ENCODE measurements around the gene DDX54. TPM values are rescaled to one million over a fixed set of nuclear protein-coding genes. Genes with fewer than 3 reads are reported as not detected.

DDX54 gene
- total and polyA plus RNA-seq, 12 donors, result 16.5 to 52.7 (median 37.5) TPM

GRCh38 chr12:113198296-113198695 lies 13.0 kb upstream of the DDX54 start:
- intact Hi-C loops (cut with DNase I), result loop anchor here (5.0 to 10.0 kb wide), 6 partner anchors 34 to 229 kb away; partner anchors contain the start of gene SDSL (in 7 of the 10)
- no peak for ATAC-seq
- Histone ChIP-seq H3K36me3 (no peaks in the 10 kb centered on the region), H3K27ac (no peak overlapping the region), H3K4me3 (no peak overlapping the region), H3K27me3 (no peaks in the 10 kb centered on the region), H3K4me1 (peaks cover 0 to 46% (median 12%) of the 10 kb centered on the region in 9 donors), H3K9me3 (no peaks in the 10 kb centered on the region)
- TF ChIP-seq, protein P1, sequence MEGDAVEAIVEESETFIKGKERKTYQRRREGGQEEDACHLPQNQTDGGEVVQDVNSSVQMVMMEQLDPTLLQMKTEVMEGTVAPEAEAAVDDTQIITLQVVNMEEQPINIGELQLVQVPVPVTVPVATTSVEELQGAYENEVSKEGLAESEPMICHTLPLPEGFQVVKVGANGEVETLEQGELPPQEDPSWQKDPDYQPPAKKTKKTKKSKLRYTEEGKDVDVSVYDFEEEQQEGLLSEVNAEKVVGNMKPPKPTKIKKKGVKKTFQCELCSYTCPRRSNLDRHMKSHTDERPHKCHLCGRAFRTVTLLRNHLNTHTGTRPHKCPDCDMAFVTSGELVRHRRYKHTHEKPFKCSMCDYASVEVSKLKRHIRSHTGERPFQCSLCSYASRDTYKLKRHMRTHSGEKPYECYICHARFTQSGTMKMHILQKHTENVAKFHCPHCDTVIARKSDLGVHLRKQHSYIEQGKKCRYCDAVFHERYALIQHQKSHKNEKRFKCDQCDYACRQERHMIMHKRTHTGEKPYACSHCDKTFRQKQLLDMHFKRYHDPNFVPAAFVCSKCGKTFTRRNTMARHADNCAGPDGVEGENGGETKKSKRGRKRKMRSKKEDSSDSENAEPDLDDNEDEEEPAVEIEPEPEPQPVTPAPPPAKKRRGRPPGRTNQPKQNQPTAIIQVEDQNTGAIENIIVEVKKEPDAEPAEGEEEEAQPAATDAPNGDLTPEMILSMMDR (IDR thresholded peaks at IDR 0.05), result no peak
- WGBS, 2 donors, result 78 to 90% methylated on average over 1 of the region's 1 CpG
- no peak for DNase-seq

DNA sequence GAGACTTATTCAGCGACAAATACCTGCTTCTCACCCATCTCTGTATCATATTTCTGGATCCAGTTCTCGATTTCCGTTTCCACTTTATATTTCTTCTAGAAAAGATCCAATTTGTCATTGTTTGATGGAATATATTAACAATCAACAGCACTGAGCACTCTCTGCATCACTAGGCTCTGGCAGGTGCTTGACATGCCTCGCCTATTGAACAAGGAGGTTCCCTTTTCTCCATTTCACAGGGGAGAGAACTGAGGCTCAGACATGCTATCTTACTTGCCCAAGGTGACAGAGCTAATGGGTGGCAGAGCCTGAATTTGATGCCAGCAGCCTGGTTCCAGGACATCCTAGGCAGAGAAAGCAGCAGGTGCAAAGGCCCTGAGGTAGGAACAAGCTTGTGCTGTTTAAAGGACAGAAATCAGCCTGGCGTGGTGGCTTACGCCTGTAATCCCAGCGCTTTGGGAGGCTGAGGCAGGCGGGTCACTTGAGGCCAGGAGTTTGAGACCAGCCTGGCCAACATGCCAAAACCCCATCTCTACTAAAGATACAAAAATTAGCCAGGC lies 12.3 kb upstream of the DDX54 start:
- TF ChIP-seq, protein P1 (IDR thresholded peaks at IDR 0.05), result no peak
- no peaks in the 10 kb centered on the region for H3K27me3 ChIP-seq
- peaks cover 0 to 5% (median 0%) of the 10 kb centered on the region in 9 donors for H3K36me3 ChIP-seq
- no peak for DNase-seq
- peaks cover 0 to 52% (median 17%) of the 10 kb centered on the region in 9 donors for H3K4me1 ChIP-seq
- H3K9me3 ChIP-seq, result no peaks in the 10 kb centered on the region
- H3K4me3 ChIP-seq, result no peak overlapping the region
- no peak for ATAC-seq
- H3K27ac ChIP-seq, result no peak overlapping the region
- intact Hi-C loops (cut with DNase I), result loop anchor here (5.0 to 10.0 kb wide), 6 partner anchors 35 to 230 kb away; partner anchors contain the start of gene SDSL (in 7 of the 10)
- WGBS, 2 donors, result 95 to 97% methylated on average over 8 of the region's 8 CpGs

DNA sequence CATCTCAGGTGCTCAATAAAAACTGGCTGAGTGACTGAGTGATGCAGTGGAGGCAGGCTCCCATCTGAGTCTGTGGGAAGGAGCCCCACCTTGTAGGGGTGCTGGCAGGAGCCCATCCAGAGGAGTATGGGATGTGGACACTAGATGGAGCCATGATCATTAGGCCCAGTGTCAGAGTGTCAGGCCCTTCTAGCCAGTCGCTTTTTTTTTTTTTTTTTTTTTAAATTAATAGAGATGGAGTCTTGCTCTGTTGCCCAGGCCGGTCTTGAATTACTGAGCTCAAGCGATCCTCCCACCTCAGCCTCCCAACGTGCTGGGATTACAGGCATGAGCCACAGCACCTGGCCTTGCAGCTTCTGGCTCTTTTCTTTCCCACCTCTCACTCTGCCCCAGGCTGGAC lies 11.7 kb upstream of the DDX54 start:
- intact Hi-C loops (cut with DNase I), result loop anchor here (5.0 to 10.0 kb wide), 6 partner anchors 35 to 230 kb away; partner anchors contain the start of gene SDSL (in 7 of the 10)
- ATAC-seq (peak; percentile 77 to 91 (median 87)), DNase-seq (peak in 1 of 2 donors; percentile 80)
- no peak overlapping the region for H3K27ac ChIP-seq
- WGBS, 2 donors, result 13 to 18% methylated on average over 4 of the region's 4 CpGs
- H3K4me1 ChIP-seq, result peaks cover 0 to 52% (median 18%) of the 10 kb centered on the region in 9 donors
- H3K4me3 ChIP-seq, result no peak overlapping the region
- H3K36me3 ChIP-seq, result peaks cover 0 to 10% (median 2%) of the 10 kb centered on the region in 9 donors
- H3K27me3 ChIP-seq, result no peaks in the 10 kb centered on the region
- H3K9me3 ChIP-seq, result no peaks in the 10 kb centered on the region
- TF ChIP-seq, protein P1 (IDR thresholded peaks at IDR 0.05), result peak; percentile 48 to 84 (median 75)

DNA sequence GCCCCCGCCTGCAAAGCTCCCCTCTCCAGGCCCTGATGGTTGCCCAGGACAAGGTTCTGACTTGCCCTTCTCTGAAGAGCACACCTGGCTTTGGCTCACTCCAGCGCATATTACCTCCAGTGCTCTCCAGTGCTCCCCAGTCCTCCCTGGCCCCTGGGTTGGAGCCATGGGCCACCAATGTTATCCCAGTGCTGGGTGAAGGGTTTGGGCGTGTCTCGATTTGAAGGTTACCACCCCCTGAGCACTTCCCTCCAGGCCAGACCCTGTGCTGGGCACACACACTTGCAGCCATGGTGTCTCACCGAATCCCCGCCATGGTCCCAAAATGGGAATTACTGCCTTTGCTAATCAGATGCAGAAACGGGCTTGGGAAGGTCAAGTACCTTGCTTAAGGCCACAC lies 11.3 kb upstream of the DDX54 start:
- intact Hi-C loops (cut with DNase I), result loop anchor here (5.0 to 10.0 kb wide), 6 partner anchors 36 to 231 kb away; partner anchors contain the start of gene SDSL (in 7 of the 10)
- ATAC-seq, result peak in 4 of 8 donors; percentile 4 to 10 (median 8)
- Histone ChIP-seq H3K27me3 (no peaks in the 10 kb centered on the region), H3K9me3 (no peaks in the 10 kb centered on the region), H3K27ac (no peak overlapping the region), H3K36me3 (peaks cover 0 to 14% (median 6%) of the 10 kb centered on the region in 9 donors), H3K4me1 (peaks cover 0 to 52% (median 20%) of the 10 kb centered on the region in 9 donors), H3K4me3 (no peak overlapping the region)
- no peak for DNase-seq
- WGBS, 2 donors, result 78 to 82% methylated on average over 7 of the region's 7 CpGs
- TF ChIP-seq, protein P1 (IDR thresholded peaks at IDR 0.05), result no peak

All from heart right ventricle (tissue), 16 donors.